Measurements from ENCODE around the gene SGTA. TPM values are rescaled to one million over a fixed set of nuclear protein-coding genes. Genes with fewer than 3 reads are reported as not detected.
A peak's percentile ranks its signal among the peaks of the same experiment; 100 is the strongest.

The SGTA gene
- total and polyA plus RNA-seq, 2 of the 13 experiments (the other 11 are each of a cell fraction or from before 2014, with no cell fraction given), result 43.9 to 47.4 TPM

DNA sequence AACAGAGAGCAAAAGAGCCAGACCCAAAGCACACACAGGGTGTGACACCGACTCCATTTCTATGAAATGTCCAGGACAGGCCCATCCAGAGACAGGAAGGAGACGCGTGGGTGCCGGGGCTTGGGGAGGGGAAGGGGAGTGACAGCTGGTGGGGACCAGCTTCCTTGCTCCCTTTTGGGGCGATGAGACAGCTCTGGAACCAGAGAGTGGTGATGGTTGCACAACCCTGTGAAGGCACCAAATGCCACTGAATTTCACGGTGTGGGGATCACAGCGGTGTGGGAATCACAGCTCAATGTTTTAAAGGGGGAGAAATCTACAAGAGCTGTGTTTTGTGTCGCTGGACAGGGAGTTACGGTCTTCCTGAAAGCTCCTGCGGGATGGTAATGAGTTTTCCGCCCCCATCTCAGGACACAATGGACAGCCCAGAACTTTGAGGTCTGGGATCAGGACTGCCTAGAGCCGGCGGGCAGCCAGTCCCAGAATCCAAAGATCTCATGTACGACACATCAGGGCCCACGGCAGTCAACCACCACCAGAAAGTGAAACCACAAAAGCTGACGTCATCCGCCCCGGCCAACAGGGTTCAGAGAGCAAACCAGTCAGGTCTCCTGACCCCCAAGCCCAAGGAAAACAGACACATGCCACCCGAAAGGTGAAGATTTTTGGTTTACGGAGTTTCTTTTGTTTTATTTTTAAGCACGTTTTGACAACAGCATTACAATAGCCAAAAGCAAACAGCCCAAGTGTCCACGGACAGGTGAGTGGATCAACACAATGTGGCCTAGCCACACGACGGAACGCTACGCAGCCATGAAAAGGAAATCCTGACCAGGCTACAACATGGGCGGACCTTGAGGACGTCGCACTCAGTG, 7.3 kb downstream of the SGTA start (continued):
- TF ChIP-seq ZFY (CRISPR knock-in tag; IDR thresholded peaks at IDR 0.05) (peak; percentile 46; the same call in 1 of the 2 replicates), ZNF382 (CRISPR knock-in tag; IDR thresholded peaks at IDR 0.05; ENCODE audit: borderline replicate concordance) (no peak), ZSCAN29 (CRISPR knock-in tag; conservative IDR thresholded peaks at IDR 0.05) (no peak), ZBTB20 (CRISPR knock-in tag; IDR thresholded peaks at IDR 0.05; ENCODE audit: borderline replicate concordance, low read depth) (no peak), CCDC6 (CRISPR knock-in tag; IDR thresholded peaks at IDR 0.05) (no peak), MEF2D (CRISPR knock-in tag; IDR thresholded peaks at IDR 0.05) (no peak), ZBTB44 (CRISPR knock-in tag; IDR thresholded peaks at IDR 0.05) (no peak), ZNF605 (CRISPR knock-in tag; IDR thresholded peaks at IDR 0.05) (no peak; the same call in 1 of the 2 replicates), HOXD1 (CRISPR knock-in tag; IDR thresholded peaks at IDR 0.05) (no peak), ZNF670 (CRISPR knock-in tag; IDR thresholded peaks at IDR 0.05; ENCODE audit: borderline replicate concordance) (no peak), RFX3 (CRISPR knock-in tag; IDR thresholded peaks at IDR 0.05) (no peak), NFE2L2 (IDR thresholded peaks at IDR 0.05; ENCODE audit: low read length) (no peak), HDAC2 (CRISPR knock-in tag; IDR thresholded peaks at IDR 0.05) (peak; percentile 50; the same call in 1 of the 2 replicates), ZNF484 (CRISPR knock-in tag; IDR thresholded peaks at IDR 0.05; ENCODE audit: borderline replicate concordance, low read depth) (no peak), ZNF674 (CRISPR knock-in tag; IDR thresholded peaks at IDR 0.05; ENCODE audit: low read depth) (no peak), CBFB (CRISPR knock-in tag; IDR thresholded peaks at IDR 0.05) (peak; percentile 70; the same call in 1 of the 2 replicates), HBP1 (CRISPR knock-in tag; IDR thresholded peaks at IDR 0.05; ENCODE audit: low read depth) (0 out of 2 replicates have a peak, but pooled peaks have one; percentile 15), MZF1 (CRISPR knock-in tag; IDR thresholded peaks at IDR 0.05; ENCODE audit: borderline replicate concordance) (no peak), NAIF1 (CRISPR knock-in tag; IDR thresholded peaks at IDR 0.05; ENCODE audit: borderline replicate concordance) (no peak), FOXK2 (IDR thresholded peaks at IDR 0.05) (peak; percentile 6; the same call in 1 of the 2 replicates), ZNF180 (CRISPR knock-in tag; IDR thresholded peaks at IDR 0.05; ENCODE audit: borderline replicate concordance, low read depth) (no peak), SIX4 (CRISPR knock-in tag; IDR thresholded peaks at IDR 0.05) (no peak), SRSF9 (IDR thresholded peaks at IDR 0.05; ENCODE audit: borderline replicate concordance, insufficient read depth, low read depth, low read length, poor library complexity, severe bottlenecking) (no peak), ZFP36 (IDR thresholded peaks at IDR 0.05; ENCODE audit: borderline replicate concordance, low read depth, low read length, partially characterized antibody) (no peak)
- TF ChIP-seq, protein P1, sequence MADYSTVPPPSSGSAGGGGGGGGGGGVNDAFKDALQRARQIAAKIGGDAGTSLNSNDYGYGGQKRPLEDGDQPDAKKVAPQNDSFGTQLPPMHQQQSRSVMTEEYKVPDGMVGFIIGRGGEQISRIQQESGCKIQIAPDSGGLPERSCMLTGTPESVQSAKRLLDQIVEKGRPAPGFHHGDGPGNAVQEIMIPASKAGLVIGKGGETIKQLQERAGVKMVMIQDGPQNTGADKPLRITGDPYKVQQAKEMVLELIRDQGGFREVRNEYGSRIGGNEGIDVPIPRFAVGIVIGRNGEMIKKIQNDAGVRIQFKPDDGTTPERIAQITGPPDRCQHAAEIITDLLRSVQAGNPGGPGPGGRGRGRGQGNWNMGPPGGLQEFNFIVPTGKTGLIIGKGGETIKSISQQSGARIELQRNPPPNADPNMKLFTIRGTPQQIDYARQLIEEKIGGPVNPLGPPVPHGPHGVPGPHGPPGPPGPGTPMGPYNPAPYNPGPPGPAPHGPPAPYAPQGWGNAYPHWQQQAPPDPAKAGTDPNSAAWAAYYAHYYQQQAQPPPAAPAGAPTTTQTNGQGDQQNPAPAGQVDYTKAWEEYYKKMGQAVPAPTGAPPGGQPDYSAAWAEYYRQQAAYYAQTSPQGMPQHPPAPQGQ (CRISPR knock-in tag; IDR thresholded peaks at IDR 0.05; ENCODE audit: borderline replicate concordance), result no peak

Measured in HepG2 (cell line).